Measurements from ENCODE around the gene KCNK5. TPM values are rescaled to one million over a fixed set of nuclear protein-coding genes. Genes with fewer than 3 reads are reported as not detected.

The KCNK5 gene
- total RNA-seq, 1 donor from 2014 or later: 62.3 TPM

GRCh38 chr6:39178235-39178634 lies 51.0 kb downstream of the KCNK5 start:
- DNase-seq (ENCODE audit: low spot score): no peak
- ATAC-seq: no peak

DNA sequence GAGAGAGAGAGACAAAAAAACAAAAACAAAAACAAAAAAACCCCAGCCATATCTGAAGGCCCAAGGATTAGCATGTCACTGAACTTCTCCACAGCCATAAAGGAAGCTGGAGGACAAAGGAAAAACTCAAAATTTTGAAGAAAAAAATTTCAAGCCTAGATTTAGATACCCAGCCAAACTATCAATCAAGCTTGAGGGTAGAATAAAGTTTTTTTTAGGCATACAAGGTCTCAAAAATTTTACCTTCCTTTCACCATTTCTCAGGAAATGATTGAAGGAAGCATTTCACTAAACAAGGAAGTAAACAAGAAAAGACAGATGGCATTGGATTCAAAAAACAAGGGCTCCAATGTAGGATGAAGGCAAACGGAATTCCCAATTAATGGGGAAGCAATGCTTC lies 52.1 kb downstream of the KCNK5 start:
- ATAC-seq: no peak
- no peak for DNase-seq (ENCODE audit: low spot score)

DNA sequence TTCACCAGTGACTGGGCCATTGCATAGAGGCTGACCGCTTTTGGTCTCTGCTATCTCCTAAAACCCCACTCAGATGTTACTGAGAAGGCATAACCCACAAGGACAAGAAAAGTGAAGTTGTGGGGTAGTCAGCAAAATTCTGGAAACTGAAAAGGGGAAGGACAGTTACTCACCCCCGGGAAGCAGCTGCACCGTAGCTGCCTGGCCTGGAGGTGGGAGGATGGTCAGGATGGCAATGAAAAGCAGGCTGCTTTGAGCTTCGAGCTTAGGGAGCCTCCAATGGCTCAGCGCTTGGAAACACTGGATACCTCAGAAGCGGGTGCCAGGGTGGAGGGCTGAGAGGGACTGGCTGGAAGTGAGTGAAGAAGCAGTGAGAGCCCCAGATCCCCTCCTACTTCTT lies 56.0 kb downstream of the KCNK5 start:
- DNase-seq (ENCODE audit: low spot score): no peak
- no peak for ATAC-seq

DNA sequence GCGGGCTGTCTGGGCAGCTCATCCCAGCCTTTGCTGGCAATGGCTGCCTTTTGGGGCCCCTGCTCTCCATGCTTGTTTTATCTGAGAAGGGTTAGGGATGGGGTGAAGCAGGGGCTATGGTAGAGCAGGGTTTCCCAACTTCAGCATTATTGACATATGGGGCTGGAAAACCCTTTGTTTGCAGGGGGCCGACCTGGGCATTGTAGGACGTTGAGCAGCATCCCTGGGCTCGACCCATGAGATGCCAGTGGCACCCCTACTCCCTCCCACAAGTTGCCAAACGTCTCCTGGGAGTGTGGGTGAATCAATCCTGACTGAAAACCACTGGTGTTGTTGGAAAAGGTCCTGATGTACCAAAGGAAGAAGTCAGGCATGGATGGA lies 56.9 kb downstream of the KCNK5 start:
- no peak for DNase-seq (ENCODE audit: low spot score)
- ATAC-seq: no peak

GRCh38 chr6:39171489-39172376 lies 57.5 kb downstream of the KCNK5 start:
- ATAC-seq (no peak), DNase-seq (ENCODE audit: low spot score) (no peak)

DNA sequence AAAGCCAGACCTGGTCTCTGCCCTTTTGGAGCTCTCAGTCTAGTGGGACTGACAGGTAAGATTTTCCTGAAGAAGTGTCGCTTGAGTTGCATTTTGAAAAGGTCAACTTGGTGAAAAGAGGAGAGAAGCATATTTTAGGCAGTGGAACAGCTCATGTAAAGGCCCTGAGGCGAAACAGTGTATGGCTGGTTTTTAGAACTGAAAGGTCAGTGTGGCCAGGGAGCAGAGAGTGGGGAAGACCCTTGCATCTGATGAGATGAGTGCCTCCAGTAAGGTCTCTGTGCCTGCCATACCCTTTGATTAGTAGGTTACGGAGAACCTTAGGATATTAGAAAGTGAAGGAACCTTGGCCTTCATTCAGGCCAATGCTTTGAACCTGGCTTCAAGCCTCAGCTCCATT lies 58.4 kb downstream of the KCNK5 start:
- no peak for ATAC-seq

GRCh38 chr6:39170389-39170788 lies 58.9 kb downstream of the KCNK5 start:
- DNase-seq (ENCODE audit: low spot score) (no peak), ATAC-seq (no peak)

More for the DNA sequence above, 58.4 kb downstream of the KCNK5 start:
- DNase-seq (ENCODE audit: low spot score): no peak

DNA sequence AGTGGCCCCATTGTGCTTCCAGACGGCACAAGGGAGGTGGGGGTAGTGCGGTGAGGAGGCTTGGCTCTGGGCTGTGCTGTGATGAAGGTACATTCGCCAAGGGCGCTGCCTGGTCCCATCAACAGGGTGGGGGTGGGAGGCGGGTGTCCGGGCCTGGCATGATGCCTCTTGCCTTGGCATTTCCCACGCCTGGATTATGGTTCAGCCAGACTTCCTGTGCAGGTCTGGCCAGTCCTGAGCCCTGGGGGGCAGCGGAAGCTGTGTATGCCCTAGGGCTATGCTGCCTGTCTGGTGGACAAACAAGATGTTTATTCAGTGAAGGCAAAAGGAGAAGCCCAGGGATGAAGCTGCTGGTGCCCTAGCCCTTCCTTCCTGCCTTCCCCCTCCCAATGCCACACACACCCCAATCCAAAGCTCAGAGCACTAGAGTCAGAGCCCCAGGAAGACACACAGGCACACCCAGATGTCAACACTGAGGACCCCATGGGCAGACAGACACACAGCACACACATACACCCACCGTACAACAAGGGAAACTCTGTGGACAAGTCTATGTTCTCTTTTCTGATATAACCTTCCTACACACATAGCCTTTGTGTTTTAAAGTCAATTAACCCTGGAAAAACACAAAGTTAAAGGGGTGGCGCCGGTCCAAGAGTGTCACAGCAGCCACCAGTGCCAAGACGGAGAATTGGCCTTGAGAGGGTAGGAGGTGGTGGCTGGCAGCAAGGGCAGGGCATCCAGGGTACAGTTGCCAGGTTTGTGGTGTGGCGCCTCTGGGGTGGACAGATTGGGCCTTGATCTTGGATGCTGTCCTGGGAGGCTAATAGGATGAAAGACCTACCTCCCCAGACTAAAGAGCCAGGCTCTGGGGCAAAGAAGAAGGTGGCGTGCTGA lies 59.6 kb downstream of the KCNK5 start:
- no peak for DNase-seq (ENCODE audit: low spot score)
- peak; percentile 38 for ATAC-seq

- ATAC-seq (no peak), DNase-seq (ENCODE audit: low spot score) (no peak)
Observed at GRCh38 chr6:39167866-39168625, 61.2 kb downstream of the KCNK5 start.

DNA sequence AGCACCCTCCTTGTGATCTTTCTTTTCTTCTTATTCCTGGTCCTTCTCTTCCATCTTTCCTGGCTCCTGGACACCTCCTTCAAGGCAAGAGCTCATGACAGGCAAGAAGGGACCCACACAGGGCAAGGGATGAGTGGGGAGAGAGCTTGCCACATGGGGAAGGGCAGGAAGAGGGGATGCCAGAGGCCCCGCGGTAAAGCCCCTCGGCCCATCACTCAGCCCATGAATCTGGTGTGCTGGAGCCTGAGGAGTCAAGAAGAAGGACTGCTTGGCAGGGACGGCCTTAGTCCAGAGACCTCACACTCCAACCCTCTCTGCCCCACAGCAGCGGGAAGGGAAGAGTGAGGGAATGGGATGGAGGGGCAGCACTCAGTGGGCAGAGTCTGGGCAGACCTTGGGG lies 62.0 kb downstream of the KCNK5 start:
- DNase-seq (ENCODE audit: low spot score) (no peak), ATAC-seq (no peak)

- DNase-seq (ENCODE audit: low spot score): no peak
- peak; percentile 17 for ATAC-seq
Observed at GRCh38 chr6:39166912-39167290, 62.4 kb downstream of the KCNK5 start.

- ATAC-seq: peak; percentile 94
- DNase-seq (ENCODE audit: low spot score): peak; percentile 81
Observed at GRCh38 chr6:39166189-39166911, 62.9 kb downstream of the KCNK5 start.

- DNase-seq (ENCODE audit: low spot score) (no peak), ATAC-seq (no peak)
Observed at GRCh38 chr6:39157511-39157910, 71.8 kb downstream of the KCNK5 start.

GRCh38 chr6:39156801-39157200 lies 72.5 kb downstream of the KCNK5 start:
- no peak for ATAC-seq

DNA sequence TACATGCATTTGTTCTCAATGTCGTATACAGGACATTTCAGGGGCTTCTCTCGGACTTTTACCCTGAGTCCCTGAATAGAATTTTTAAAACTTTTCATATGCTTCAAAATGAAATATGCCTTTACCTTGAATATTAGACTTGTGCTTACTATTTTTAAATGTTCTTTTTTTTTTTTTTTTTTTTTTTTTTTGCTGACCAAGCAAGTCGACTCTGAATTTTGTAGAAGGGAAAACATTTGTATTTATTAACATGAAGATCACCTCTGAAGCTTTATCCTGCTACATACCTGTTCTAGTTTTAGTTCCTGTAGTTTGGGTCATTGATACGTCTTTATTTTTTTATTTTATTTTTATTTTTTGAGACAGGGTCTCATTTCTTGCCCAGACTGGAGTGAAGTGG lies 74.6 kb downstream of the KCNK5 start:
- DNase-seq (ENCODE audit: low spot score): no peak
- no peak for ATAC-seq

More at GRCh38 chr6:39156801-39157200, 72.5 kb downstream of the KCNK5 start:
- no peak for DNase-seq (ENCODE audit: low spot score)

- no peak for DNase-seq (ENCODE audit: low spot score)
- no peak for ATAC-seq
Observed at GRCh38 chr6:39153766-39154397, 75.4 kb downstream of the KCNK5 start.

- ATAC-seq: no peak
Observed at GRCh38 chr6:39152262-39152661, 77.0 kb downstream of the KCNK5 start.

GRCh38 chr6:39151211-39151610 lies 78.1 kb downstream of the KCNK5 start:
- no peak for ATAC-seq

More at GRCh38 chr6:39152262-39152661, 77.0 kb downstream of the KCNK5 start:
- no peak for DNase-seq (ENCODE audit: low spot score)

GRCh38 chr6:39144481-39145173 lies 84.6 kb downstream of the KCNK5 start:
- DNase-seq (ENCODE audit: low spot score): no peak
- no peak for ATAC-seq

More at GRCh38 chr6:39151211-39151610, 78.1 kb downstream of the KCNK5 start:
- no peak for DNase-seq (ENCODE audit: low spot score)

Measured in left lobe of liver (tissue), 2 donors.